NCI-H82 treated with DMSO at 0.1 percent for 48 hours (cell line): ENCODE results near the gene RAPGEF5.

Source experiments
- DNase-seq: peaks from one replicate; lab custom pipeline; 2025; ENCODE audit not compliant: unreplicated experiment; lab: John Stamatoyannopoulos, UW

Gene RAPGEF5

DNA sequence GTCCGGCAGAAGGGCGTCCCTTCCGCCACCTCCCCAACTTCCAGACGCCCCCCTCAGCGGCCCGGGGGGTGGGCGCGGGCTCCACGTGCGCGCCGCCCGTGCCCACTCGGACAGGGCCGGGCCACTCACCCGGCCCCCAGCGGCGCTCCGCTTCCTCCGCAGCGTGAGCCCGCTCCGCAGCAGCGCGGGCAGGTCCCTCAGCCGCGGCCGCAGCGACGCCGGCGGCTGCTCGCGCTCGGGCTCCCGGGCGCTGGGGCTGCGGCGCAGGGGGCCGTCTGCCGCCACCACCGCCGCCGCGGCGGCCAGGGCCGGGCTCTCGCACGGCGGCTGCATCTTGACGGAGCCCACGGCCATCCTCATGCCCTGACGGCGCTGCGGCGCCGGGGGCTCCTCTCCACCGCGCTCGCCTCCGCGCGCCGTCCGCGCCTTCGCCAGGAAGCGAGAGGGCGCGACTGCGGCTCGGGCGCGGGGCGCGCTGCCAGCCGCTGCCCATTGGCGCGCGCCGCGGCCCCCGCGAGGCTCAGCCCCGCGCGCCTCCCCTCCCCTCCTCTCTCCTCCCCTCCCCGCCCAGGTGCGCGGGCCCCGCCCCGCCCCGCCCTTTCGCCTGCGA lies at the start of gene RAPGEF5:
Gene RAPGEF5, minus strand, starts transcription at position 454 of the 610 bp plus-strand sequence. Its CDS starts 94 bp downstream, at position 360.
- DNase-seq = no peak

- peak; percentile 27 for DNase-seq
Measured at GRCh38 chr7:22406715-22407114, 49.8 kb upstream of the RAPGEF5 start.

- DNase-seq = no peak
Measured at GRCh38 chr7:22404421-22405023, 47.6 kb upstream of the RAPGEF5 start.

DNA sequence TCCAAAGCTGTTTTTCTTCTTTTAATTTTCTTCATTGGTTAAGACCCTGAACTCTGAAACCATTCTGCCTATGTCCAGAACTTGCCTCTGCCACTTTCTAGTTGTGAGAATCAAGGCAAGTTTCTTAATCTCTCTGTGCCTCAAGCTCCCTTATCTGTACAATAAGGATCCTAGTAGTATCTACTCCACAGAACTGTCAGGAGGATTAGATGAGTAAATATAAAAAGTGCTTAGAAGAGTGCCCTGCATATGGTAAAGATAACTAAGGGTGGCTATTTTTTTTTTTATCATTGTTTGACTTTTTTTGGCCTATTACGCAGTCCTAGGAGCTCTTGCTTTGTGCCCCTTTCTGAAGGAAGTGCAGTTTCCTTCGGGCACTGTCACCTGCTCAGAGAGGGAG lies 46.4 kb upstream of the RAPGEF5 start:
- no peak for DNase-seq

- no peak for DNase-seq
Measured at GRCh38 chr7:22402250-22402649, 45.3 kb upstream of the RAPGEF5 start.

DNA sequence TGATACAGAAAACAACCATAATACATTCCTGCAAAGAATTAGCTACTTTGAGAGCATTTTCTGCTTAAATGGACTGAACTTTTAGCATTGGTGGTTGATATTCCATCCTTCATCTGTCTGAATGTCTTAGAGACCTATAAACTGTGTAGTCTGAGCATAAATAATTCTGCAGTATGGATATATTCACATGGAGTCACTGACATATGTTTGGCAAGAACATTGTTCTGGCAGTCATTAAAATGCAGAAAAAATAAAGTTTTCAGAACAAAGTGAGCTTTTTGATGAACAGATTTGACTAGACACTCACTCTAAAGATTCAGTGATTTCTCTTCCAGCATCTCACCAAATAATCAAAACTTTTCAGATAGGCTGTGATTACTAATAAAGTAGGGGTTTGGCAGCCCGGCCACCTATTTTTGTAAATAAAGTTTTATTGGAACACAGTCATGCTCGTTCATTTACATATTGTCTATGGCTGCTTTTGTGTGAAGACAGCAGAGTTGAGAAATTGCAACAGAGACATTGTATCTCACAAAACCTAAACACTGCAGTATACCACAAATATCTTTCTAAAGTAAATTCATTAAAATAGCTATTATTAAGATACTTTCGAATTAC lies 44.1 kb upstream of the RAPGEF5 start:
- no peak for DNase-seq

DNA sequence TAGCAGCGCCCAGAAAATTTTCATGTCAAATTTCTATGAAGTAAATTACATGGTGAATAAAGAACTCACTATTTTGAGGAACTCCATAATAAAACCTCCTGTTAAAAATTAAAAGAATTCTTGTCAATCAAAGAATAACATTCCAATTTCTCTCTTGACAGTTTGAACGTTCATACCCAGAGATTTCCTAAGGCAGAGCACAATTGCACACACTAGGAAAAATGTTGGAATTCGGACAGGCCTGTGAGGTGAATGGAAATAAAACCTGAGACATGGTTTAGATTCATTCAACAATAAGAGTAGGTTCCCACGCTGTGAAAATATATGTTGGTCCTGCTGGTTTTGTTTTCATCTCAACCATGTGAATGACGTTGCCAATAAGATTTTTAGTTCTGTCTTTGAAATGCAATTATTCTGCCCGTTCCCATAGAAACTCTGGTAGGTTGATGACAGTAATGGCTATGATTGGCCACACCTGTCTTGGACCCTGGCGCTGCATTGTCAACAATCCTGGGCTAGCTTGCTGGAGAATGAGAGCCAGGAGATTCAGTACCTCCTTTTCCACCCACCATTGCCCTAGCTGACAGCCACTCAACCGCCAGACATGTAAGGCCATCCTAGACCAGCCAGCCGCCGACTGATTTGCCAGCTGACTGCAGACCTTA lies 43.3 kb upstream of the RAPGEF5 start:
- no peak for DNase-seq

DNA sequence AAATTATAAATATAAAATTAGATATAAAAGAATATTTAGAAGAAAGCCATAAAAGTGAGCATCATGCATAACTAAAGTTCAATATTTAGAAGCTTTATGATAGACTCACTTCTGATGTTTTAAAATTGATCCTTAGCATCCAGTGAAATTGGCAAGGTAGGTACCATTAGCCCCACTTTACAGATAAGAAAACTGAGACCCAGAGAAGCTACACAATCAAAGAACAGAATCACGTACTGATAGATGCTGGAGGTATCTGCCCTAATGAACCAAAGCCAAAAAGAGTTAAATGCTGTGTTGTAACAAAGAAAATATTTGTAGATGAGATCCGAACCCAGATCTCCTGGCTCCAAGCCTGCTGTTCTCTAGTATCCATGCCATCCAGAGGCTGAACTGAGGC lies 42.6 kb upstream of the RAPGEF5 start:
- DNase-seq = no peak

DNA sequence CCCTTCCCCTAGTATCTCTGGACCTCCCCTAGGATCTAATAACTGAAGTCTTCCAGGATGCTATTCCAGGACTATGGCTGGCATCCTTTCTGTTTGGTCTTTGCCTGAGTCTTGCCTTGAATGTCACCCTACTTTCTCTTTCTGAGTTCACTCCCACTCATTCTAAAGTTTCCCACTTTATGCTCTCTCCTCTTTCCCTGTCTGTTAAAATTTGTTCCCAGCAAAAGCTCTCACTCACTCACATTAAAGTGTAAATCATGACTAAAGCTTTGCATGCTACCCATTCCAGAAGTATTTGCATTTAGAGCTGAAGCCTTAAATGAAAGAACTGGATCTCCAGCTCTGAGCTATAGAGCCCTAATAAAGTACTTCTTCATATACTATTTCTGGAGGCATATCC lies 42.1 kb upstream of the RAPGEF5 start:
- no peak for DNase-seq

GRCh38 chr7:22397981-22398380 lies 41.0 kb upstream of the RAPGEF5 start:
- DNase-seq = peak; percentile 44

GRCh38 chr7:22395222-22395621 lies 38.3 kb upstream of the RAPGEF5 start:
- no peak for DNase-seq

DNA sequence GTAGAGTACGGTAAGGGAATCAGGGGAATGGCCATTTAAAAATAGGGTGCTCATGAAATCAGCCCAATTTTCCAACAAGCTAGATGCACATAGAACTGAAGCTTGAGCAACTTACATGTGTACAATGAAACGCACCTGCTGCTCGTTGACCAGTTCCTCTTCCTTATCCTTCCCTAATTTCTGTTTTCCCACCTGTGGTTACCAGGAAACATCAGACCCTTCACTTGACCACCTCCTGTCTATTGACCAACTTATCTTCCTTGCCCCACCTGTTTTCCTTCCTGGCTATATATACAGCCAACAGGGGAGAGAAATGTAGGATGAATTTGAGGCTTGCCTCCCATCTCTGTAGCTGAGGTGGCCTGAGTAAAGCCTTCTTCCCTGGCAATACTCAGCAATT lies 37.8 kb upstream of the RAPGEF5 start:
- DNase-seq = no peak

GRCh38 chr7:22393913-22394729 lies 37.2 kb upstream of the RAPGEF5 start:
- no peak for DNase-seq

DNA sequence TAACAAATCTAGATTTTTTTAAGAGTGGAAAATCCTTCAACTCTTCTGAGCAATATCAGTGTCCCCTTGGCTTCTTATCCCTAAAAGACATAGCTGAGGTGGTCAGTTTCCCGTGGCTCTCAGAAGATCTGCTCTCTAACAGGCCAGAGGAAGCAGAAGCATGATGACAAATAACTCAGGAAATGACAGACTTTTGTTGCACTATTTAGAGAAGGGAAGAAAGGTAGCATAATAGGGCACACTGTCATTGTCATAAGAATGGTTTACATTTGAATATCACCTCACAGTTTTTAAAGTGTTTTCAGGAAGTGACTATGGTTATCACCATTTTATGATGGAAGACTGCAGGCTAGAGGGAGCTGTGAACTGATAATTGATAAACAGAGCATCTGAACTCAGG lies 33.6 kb upstream of the RAPGEF5 start:
- DNase-seq = no peak

GRCh38 chr7:22389892-22390291 lies 32.9 kb upstream of the RAPGEF5 start:
- no peak for DNase-seq

GRCh38 chr7:22387583-22387982 lies 30.6 kb upstream of the RAPGEF5 start:
- no peak for DNase-seq

GRCh38 chr7:22386865-22387264 lies 29.9 kb upstream of the RAPGEF5 start:
- no peak for DNase-seq

- no peak for DNase-seq
Measured at GRCh38 chr7:22386206-22386858, 29.4 kb upstream of the RAPGEF5 start.

- DNase-seq = no peak
Measured at GRCh38 chr7:22385326-22385725, 28.4 kb upstream of the RAPGEF5 start.

- no peak for DNase-seq
Measured at GRCh38 chr7:22380333-22380732, 23.4 kb upstream of the RAPGEF5 start.
